HEK293T (cell line): ENCODE results near the gene SSRP1.

Source experiments
- BHLHE40 ChIP-seq: fragments of 450-650 bp; IDR thresholded peaks from 2 replicates; pipeline ENCODE4 v1.6.1; 2016; ENCODE audit warnings: mild to moderate bottlenecking, moderate library complexity, borderline replicate concordance
- FOXA1 ChIP-seq: fragments of 450-650 bp; IDR thresholded peaks from 2 replicates; pipeline ENCODE4 v1.6.1; 2016; ENCODE audit warnings: mild to moderate bottlenecking
- FOXM1 ChIP-seq: fragments of 450-650 bp; IDR thresholded peaks from 2 replicates; pipeline ENCODE4 v1.6.1; 2017; ENCODE audit warnings: mild to moderate bottlenecking, borderline replicate concordance
- L3MBTL2 ChIP-seq: fragments of 450-650 bp; conservative IDR thresholded peaks from 2 replicates; pipeline ENCODE4 v1.6.1; 2016; ENCODE audit warnings: mild to moderate bottlenecking
- NFRKB ChIP-seq: fragments of 450-650 bp; IDR thresholded peaks from 2 replicates; pipeline ENCODE4 v1.6.1; 2016; ENCODE audit warnings: mild to moderate bottlenecking, moderate library complexity
- SUZ12 ChIP-seq: fragments of 450-650 bp; IDR thresholded peaks from 2 replicates; pipeline ENCODE4 v1.6.1; 2016; ENCODE audit warnings: mild to moderate bottlenecking
- TARDBP ChIP-seq: fragments of 450-650 bp; IDR thresholded peaks from 2 replicates; pipeline ENCODE4 v1.6.1; 2016
- ZNF384 ChIP-seq: fragments of 450-650 bp; IDR thresholded peaks from 2 replicates; pipeline ENCODE4 v1.6.1; 2016

GRCh38 chr11:57336111-57336666 lies 497 bp upstream of the SSRP1 start:
- TF ChIP-seq FOXM1 (no peak), SUZ12 (no peak), TARDBP (no peak), ZNF384 (no peak), NFRKB (no peak), L3MBTL2 (no peak), FOXA1 (no peak), BHLHE40 (no peak)
